GM21526 (cell line): ENCODE measurements around the gene MMP28.
A peak's percentile ranks its signal among the peaks of the same experiment; 100 is the strongest.

Experiments used
- ATAC-seq: cut with Tn5 transposase; IDR thresholded peaks from one replicate; pipeline ENCODE4 v1.9.1; 2021; ENCODE audit warnings: moderate library complexity; ENCODE audit not compliant: unreplicated experiment, low FRiP score

The MMP28 gene

DNA sequence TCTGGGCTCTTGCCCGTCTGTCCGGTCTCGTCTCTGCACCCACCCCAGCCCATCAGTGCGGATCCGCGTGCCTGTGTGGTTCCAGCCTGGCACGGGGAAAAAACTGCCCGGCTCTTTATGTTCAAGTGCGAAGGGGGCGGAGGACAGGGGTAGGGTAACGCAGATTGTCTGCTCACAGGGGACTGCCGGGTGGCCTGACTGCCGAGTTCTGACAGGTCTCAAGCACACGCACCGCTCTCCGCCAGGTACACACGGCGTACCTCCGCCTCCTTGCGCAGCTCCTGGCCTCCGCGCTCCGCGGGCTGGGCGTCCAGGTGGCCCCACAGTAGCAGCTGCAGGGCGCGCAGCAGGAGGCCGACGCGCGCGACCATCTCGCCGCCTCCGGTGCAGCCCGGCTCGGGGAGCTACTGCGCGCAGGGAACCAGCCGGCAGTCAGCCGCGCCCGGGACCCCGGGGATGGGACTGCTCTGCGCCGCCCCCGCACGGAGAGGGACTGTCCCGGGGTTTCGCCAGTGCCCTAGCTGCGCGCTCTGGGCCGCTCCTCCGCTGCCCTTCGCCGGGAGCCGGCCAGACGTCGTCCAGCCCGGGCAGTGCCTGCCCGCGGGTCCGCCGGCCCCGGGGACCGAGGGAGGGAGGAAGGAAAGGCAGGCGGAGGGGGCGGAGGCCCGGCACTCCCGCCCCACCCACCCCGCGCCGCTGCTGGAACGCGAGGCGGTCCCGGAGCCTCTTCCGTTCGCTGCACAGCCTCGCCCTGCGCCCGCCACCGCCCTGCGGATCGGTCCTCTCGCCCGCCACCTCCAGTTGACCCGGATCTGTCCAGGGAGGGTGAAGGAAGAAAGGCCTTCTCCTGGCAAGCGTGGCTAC, at the start of gene MMP28:
MMP28 (minus strand) TSS at position 635 of the 864 bp plus-strand sequence; CDS start at position 371, 264 bp downstream.
- ATAC-seq, result no peak

- ATAC-seq, result no peak
These were observed 49.1 kb upstream of the MMP28 start for GRCh38 chr17:35844547-35844946.

DNA sequence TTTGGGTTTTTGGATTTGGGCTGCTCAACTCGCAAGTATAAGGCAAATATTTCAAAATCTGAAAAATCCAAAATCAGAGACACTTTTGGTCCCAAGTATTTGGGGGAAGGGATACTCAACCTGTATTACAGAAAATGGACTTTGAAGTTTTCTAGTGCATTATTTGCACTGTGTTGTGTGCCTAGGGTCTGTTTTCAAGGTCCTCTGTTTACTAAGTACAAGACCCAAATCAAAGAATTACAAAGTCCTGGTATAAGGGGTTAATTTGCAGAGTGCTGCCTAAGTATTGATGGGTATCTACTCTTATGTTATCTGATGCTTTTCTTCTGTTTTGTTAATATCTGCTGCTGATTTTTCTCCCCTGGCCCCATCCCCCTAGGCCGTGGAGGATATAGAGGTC, 48.3 kb upstream of the MMP28 start:
- no peak for ATAC-seq

- ATAC-seq, result no peak
These were observed 46.8 kb upstream of the MMP28 start for GRCh38 chr17:35842239-35842638.

DNA sequence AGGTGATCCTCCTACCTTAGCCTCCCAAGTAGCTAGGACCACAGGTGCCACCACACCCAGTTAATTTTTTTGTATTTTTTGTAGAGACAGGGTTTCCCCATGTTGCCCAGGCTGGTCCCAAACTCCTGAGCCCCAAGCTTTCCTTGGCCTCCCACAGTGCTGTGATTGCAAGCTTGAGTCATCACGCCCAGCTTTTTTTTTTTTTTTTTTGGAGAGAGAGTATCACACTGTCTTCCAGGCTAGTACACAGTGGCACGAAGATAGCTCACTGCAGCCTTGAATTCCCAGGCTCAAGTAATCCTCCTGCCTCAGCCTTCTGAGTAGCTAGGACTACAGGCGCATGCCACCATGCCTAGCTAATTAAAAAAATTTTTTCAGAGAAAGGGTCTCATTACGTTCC, 46.1 kb upstream of the MMP28 start:
- no peak for ATAC-seq

DNA sequence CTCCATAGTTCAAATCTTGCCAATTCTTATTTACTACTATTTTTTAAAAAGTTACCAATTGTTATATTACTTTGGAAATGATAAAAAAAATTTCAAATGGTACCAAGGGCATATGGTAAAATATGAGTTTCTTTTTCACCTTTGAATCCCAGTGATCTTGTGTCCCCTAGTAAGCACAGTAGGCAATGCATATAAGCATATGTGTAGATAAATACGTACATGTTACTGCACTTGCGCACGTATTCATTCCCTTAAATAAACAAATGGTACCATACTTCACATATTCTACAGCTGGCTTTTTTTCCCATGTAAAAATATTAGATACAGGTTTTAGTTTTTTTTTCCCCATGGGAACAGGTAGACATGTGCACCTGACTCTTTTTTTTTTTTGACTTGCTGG, 45.7 kb upstream of the MMP28 start:
- no peak for ATAC-seq

GRCh38 chr17:35825206-35825605, 29.8 kb upstream of the MMP28 start:
- no peak for ATAC-seq

GRCh38 chr17:35821308-35821707, 25.9 kb upstream of the MMP28 start:
- no peak for ATAC-seq

DNA sequence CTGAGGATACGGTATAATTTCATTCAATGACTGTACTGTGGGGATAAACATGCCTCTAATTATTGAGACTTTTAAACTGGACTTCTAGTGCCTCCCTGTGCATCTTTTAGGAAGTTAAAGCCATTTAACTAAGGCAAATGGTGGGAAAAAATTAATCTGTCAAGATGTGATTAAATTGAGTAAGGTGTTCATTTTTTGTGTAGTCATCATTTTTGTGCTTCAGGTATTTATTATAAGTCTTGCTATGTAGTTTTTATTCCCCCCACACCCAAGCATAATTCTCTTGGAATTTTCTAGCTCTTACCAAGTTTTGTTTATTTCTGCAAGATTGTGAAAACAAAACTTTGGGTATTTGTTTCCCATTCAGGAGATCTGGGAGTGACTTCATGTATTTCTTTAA, 24.0 kb upstream of the MMP28 start:
- no peak for ATAC-seq

DNA sequence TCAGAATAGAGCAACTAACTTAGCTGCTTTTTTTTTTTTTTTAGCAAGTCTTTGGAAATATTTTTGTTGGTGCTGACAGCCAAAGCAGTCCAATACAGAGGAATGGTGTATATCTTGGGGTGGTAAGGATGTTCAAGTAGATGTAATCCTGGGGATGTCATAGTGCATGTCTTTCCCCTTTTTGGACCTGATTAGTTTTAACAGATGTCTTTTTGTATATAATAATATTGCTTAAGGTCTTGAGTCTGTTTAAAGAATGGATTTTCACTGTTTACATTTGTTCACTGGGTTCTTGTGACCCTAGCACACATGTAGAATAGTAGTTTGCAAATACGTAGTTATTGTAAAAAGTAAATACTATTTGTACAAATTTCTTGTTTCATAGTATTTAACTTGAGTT, 21.8 kb upstream of the MMP28 start:
- no peak for ATAC-seq

- ATAC-seq, result no peak
These were observed 21.3 kb upstream of the MMP28 start for GRCh38 chr17:35816723-35817122.

- ATAC-seq, result no peak
These were observed 17.0 kb upstream of the MMP28 start for GRCh38 chr17:35812456-35812855.

DNA sequence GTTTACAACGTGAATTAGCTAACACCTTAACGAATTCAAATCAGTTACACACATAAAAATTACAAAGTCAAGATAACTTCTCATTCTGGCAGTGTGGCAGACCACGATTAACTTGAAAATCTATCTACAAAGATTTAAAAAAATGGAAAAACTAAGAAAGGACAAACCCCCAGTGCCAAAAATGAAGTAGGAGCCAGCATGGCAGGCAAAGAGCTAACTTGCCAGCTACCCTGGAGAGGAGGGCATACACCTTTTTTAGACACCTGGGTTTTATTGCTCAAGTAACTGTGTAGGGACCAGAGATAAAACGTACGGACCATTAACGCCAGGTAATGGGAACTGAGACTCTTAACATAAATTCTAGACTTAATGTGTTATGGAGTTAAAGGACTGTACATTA, 16.3 kb upstream of the MMP28 start:
- ATAC-seq, result no peak

- ATAC-seq, result peak; percentile 5
These were observed 14.5 kb upstream of the MMP28 start for GRCh38 chr17:35809855-35810461.

DNA sequence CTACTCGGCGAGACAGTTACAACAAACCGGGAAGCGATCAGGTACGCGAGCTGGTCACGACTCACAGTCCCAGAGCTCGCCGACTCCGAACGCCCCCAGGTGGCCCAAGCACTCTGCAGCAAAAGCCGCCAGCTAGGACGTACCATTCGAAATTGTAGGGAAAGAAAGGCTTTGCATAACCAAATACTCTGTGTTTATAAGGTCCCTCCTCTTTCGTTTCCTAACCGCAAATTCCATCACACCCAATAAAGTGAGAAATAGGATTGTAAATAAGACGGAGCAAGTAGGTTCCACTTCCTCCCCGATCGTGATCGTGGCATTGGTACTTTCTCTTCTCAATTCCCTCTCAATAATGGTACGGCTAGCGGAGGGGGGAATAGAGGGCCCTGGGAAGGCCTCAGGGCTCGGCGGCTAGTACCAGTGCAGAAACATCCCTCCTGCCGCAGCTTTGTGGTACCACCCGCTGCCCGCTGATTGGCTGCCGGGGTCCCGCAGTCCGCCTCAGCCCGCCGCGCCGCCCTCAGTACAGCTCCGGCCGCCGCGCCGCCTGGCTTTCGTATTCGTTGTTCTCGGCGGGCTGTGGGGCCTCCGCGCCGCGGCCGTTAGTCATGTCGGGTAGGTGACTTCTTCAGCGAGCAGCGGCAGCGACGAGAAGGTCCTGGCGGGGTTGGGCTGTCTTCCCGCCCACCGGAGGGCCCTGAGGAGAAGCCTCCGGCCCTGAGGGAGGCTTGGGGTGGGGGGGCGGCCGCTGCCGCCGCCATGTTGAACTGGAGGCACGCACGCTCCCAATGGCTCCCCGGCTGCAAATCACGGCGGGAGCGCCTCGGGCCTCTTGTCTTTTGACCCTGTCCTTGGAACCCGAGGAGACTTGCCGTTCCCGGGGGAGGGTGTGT, 13.8 kb upstream of the MMP28 start, which contains the start of gene TAF15:
TAF15 (plus strand) TSS at position 523 of the 893 bp plus-strand sequence; CDS start at position 609, 86 bp downstream.
- ATAC-seq, result peak; percentile 86

DNA sequence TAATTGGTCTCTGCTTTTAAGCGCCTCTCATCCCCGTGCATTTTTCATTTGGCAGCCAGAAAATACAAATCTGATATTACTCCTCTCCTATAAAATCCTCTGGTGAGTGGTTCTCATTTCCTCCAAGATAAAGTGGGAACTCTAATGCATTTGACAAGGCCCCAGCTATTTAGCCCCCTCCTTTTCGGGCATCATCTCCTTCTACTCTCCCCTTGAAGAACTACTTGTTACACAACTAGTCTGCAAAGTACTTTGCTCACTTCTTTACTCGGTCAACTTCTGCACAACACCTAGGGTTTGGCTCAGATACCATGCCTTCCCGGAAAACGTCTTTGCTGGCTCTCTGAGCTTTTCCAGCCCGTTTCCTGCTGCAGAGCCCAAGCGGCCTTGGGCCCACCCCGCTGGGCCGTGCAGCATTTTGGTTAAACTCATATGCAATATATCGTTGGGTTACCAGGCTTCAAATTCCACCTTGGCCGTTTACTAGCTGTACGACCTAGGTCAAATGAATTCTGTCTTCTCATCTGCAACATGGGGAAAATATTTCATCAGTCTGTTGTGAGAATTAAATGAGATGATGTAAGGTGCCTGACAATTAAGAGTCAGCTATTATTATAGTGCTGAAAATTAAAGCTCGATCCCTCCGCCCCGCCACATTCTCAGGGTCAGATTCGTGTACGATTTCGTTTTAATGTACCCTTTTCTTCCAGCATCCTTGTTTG, 13.0 kb upstream of the MMP28 start:
- no peak for ATAC-seq

DNA sequence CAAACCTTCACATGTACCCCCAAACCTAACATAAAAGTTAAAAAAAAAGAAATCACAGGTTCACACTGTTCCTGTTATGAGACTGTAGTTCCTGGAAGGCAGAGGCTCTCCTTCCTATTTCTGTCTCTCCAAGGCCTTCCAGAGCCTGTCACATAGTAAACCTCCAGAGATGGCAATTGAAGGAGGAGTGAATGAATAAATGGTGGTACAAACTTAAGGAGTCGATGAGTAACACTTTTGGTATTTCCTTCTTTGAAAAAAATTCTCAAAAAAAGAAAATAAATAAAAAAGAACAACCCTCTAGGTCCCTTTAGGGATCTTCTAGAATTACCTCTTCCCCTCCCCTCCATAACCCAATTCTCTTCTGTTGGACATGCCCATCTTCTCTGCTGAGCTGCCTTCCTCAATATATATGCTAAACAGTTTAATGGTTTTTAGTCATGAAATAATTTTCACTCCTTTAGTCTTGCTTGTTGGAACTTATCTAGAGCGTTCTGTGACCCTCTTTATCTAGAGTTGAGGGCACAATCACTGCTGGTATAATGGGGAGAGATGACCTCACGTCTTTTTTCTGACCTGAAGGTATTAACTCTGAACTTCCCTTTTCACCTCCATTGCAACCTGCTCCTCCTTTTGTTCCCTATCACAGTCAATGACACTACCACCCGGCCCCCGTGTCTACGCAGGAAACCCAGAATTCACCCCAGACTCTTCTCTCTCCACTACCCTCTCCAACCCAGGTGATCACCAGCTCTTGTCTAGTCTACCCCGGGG, 12.1 kb upstream of the MMP28 start:
- no peak for ATAC-seq

DNA sequence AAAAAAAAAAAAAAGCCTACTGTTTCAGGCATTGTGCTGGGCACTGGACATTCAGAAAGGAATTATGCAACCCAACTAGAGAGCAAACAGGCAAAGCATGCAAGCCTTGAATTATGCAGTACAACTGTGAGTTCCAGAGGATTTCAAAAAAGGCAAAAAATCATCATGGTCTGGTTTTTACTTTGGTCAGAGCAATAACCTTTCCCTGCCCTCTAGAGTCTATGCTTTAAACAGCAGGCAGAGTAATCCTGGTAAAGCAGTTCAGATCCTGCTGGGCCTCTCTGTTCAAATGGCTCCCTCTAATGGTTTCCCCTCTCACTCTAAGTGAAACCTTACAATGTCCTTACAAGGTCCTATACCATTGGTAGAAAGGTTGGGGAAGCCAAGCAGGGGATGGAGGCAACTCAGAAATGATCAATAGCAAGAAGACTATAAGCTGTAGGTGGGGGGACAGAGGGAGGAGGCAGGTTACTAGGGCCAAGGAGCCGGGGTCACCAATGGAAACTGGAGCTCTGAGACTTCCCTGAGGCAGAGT, 9.3 kb upstream of the MMP28 start:
- no peak for ATAC-seq

DNA sequence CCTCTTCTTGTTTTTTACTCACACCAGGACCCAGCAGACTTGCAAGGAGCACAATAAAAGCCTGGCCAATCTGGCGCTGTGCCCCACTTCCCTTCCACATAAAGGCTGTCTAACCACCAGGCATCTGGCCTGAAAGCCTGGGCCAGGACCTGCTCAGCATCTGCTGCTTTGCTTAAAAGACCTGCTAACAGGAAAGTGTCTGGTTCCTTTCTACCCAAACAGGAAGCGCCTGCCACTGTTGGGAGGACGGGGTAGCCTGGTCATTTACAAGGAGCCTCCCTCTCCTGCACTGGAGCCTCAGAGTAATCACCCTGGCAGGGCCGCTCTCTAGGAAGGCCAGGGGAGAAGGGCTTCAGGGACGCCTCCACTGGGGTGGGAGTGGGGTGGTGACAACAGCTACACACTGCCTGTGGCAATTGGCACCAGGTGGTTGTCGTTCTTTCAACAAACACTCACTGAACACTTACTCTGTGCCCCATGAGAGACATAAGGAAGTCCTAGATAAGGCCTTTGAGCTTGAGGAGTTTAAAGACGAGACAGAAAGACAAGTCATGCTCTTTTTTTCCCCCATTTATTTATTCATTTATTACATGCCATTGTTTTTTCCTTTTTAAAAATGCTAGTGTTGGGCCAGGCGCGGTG, 6.3 kb upstream of the MMP28 start:
- no peak for ATAC-seq
